Measurements from ENCODE around the gene VEZT.

The VEZT gene

DNA sequence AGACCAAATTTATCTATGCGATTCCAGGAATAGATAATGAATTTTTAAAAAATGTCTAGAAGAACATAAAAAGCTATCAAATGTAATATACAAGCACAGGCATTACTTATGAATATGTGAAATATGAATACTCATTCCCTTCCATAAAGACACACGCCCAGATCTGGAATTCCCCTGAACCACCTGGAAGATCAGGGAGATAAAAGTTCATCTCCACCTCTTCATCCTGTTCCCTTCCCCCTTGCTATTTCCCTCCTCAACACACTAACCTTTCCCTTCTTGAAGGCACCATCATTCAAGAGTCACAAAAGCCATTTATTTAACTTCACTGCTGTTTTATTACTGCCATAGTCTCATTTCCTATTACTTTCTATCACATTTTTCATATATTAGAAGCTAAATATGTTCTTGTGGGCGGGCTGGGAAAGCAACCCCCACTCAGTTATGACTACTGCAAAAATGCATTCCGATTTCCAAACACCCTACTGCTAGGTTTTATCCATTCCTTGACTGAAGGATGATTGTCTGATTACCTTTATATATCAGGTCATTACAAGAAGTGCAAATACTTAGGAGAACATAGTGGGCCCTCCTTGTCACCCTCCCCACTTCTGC is 16.4 kb upstream of the VEZT start:
- no peak for DNase-seq

DNA sequence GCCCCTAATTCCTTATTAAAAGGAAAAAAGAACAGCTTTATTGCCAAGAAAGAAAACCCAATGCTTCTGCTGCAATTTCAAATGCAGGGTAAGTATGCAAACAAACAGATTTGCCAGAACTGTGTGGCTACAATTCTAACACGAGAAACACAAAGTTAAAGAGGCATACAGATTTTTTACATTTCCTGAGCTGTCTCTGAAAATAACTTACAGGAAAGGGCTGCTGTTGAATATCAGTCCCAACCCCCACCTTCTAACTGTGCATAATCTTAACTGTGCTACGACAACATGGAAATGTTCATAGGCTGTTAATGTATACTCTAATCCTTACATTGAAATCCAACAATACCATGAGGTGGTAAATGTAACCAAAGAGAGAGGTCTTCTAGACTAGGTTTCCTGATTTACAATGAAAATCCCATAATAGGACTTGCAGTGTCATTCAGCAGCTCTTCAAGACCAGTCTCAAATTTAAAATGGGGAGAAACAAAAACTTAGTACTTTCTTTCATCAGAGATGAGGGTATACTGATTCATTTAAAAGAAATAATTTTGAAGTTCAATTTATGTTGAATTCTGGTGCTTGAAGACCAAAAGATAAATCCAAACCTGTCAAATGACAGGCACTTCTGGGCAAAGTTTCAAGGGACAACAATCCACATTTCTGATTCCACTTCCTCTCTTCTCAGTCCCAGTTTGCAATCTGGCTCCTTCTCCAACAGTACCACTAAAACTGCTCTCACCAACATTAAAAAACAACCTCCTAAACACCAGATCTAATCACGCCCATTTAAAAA is 14.7 kb upstream of the VEZT start:
- DNase-seq: no peak

DNA sequence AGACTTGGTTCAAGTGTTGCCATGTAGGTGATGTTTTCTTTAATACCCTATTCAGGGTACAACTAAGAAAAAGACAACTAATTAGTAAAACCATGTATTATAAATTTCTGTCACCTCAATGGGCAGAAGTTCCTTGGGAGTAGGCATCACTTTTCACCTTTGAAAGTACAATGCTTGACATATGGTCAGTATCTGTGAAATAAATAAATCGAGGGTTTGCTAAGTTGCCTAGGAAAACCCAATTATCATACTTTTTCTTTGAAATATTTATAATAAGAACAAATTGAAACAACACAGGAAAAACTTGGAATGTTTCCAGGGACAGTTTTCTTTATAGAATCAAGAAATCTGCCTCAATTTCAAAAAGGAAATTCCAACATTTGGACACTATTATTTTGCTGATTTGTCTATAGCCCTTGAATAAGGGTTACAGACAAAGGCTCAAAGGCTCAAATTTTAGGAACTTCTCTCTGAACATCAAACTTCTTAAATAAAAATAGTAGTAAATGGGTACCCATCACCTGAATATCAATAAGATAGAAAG is 14.0 kb upstream of the VEZT start:
- DNase-seq: no peak

DNA sequence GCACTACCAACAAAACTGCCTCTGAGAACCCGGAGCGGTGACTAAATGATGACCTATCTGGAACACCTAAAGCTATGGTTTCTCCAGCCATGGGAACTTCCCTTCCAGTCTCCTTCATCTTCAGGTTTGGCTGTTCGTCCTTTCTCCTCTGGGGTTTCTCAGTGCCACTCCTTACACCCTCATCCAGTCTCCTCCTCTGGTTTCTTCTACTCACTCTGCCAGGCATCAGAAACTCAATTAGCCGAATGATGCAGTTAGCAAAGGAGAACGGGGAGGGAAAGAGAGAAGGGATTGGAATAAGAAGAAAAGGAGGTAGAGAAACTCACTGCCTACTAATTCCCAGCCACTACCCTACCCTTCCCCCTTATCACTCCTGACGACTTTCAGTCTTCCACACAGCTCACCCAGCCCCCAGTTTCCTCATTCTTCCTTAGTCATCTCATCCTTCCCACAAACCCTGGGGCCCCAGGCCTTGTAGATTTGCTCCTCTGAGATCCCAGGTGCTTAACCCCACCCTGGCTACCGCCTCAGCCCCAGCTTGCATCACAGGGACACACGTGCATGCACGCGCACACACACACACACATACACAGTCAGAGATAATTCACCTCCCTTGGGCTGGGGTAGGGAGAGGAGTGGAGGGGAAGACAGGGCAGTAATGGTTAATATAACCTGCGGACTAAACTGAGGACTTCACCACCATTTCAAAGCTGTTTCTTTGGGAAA is 13.3 kb upstream of the VEZT start:
- DNase-seq: no peak

DNA sequence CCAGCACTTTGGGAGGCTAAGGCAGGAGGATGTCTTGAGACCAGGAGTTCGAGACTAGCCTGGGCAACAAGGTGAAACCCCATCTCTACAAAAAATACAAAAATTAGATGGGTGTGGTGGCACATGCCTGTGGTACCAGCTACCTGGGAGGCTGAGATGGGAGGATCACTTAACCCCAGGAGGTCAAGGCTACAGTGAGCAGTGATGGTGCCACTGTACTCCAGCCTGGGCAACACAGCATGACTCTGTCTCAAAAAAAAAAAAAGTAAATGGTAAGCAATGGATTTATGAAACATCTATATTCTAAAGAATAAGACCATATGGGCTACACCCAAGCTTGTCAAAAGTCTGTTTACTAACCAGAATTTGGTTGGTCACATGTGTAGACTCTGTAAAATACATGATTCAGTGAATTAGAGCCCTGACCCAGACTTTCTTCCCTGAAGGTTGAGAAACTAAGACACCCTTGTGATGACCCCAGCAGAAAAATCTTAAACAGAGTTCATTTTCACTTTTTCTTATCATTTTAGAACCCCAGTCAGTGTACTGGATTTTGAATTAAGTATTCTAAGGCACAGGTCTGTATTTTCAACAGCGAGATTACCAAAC is 12.5 kb upstream of the VEZT start:
- no peak for DNase-seq

DNA sequence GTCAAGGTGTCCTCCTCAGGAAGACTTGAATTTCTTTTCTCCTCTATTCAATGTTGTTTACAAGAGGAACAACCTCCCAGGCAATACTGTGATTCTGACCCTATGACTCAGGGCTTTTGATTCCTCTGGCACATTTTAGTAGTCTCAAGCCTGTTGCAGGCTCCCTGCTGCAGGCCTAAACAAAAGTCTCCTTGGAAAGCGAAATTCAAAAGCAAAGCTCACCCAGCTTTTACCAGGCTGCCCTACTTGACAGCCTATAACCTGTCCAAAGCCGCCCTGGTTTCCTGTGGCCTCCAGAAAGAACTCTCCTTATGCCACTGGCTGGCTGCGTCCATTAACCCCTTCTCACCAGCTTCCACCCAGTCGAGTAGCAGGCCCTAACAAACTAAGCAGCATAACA is 11.9 kb upstream of the VEZT start:
- no peak for DNase-seq

DNA sequence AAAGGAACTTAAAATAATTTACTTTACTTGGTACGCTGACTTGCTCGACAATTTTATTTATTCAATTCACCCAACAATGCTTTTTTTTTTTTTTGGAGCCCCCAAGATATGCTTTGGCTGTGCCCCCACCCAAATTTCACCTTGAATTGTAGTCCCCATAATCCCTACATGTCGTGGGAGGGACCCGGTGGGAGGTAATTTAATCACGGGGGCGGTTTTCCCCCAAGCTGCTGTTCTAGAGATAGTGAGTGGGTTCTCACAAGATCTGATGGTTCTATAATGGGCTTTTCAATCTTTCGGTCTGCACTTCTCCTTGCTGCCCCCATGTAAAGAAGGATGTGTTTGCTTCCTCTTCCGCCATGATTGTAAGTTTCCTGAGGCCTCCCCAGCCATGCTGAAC is 10.7 kb upstream of the VEZT start:
- no peak for DNase-seq

DNA sequence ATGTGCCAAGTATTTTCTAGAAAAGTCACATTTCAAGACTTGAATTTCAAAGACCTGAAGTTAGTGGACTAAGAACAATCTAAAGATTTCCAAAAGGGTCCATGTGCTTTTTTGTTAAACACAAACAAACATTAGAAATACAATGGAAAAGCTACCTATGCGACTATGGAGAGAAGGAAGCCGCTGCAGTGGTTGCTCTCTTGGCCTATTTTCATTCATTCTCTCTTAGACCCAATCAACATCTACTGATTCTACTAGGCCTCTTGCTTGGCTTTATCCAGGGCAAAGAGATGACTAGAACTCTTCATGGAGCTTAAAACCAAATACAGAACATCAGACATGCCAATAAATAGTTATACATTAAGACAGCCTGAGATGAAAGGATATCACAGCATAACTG is 10.2 kb upstream of the VEZT start:
- no peak for DNase-seq

DNA sequence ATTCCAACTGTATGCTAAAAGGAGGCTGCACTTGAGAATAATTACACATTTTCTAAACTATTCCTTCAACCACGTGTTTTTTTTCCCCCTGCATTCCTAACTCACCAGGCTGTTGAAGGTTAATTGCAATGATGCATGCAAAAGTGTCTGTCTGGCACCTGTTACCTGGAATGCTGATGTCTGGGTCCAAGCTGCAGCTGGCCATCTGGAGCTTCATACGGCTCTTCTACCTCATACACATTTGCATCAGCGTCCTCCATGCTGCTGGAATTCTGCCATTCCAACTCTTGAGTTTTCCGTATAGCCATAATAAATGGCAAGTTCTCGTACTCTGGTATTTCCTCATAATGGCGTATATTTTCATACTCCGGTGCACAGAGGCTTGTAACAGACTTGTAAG is 8.9 kb upstream of the VEZT start:
- DNase-seq: no peak

DNA sequence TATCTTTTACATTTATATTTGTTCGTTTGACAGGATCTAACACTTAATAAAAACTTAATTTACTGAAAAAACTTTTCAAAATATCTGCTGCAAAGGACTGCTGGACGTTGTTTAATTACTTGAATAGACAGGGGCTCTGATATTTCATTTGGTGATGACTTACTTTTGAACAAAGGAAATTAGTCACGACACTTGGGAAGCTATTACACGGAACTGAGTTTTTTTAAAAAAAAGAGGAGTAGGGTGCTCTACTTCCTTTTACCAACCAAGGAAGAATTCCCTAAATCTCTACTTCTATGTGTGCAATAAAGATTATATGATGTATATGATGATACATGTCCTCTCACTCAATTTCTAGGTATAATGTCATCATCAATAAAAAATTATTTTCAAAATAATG is 5.0 kb upstream of the VEZT start:
- DNase-seq: no peak

DNA sequence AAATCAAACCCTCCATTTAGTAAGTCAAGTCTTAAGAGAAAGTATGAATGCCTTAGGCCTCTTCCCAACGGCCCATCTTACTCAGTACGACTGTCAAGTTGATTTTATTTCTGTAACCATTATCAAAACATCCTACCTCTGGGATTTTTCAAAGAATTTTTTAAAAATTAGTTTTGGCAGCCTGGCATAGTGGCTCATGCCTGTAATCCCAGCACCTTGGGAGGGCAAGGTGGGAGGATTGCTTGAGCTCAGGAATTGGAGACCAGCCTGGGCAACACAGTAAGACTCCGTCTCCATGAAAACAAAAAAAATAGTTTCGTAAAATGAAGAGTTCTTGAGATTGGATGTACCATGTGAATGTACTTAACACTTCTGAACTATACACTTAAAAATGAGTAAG is 4.5 kb upstream of the VEZT start:
- no peak for DNase-seq

DNA sequence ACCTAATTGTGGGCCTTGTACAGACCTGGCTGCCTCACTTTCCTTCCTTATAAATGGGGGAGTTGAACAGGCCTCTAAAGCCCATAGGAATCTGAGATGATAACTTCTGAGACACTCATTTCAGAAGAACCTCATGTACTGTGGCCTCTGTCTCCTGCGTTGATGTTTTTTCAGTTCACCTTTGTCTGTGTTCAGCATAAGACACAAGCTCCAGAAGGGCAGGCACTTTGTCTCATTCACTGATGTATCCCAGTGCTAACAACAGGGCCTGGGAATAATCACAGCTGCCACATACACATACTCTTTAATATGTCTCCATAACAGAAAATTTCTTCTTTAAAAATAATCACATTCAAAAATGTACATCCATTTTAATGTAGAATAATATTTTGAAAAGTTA is 3.7 kb upstream of the VEZT start:
- DNase-seq: no peak

DNA sequence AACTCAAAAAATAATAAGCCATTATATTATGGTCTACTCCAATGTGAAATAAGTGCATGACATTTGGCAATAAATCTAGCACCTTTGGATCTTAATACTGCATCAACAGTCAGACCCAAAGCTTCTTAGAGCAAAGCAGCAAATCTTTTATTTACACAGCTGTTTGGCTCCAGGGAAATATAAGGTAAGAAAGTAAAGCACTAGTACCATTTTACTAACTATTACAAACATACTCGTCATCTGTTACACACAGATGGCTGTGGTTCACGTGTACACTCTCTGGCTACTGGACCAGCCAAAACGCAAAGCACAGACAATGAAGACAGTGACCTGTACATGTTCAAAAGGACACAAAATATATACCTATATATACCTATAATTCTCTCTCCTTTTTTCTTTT is 3.1 kb upstream of the VEZT start:
- DNase-seq: no peak

DNA sequence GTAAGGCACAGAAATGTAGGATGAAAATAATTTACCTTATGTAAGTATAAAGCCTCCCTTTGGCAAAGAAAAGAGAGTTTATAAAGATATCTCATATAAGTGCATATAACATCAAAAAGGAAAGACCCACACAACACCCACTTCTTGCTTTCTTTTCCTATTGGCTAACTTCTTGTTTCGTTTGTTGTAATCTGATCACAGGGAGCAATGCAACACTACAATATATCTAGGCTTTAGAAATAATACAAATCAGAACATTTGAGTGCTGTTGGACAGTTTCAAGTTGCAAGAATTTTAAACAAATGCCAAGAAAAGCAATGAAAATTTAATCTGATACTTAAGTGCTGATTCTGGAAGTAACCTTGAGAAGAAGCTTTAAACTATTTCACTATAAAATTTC is 1.7 kb upstream of the VEZT start:
- DNase-seq: no peak

DNA sequence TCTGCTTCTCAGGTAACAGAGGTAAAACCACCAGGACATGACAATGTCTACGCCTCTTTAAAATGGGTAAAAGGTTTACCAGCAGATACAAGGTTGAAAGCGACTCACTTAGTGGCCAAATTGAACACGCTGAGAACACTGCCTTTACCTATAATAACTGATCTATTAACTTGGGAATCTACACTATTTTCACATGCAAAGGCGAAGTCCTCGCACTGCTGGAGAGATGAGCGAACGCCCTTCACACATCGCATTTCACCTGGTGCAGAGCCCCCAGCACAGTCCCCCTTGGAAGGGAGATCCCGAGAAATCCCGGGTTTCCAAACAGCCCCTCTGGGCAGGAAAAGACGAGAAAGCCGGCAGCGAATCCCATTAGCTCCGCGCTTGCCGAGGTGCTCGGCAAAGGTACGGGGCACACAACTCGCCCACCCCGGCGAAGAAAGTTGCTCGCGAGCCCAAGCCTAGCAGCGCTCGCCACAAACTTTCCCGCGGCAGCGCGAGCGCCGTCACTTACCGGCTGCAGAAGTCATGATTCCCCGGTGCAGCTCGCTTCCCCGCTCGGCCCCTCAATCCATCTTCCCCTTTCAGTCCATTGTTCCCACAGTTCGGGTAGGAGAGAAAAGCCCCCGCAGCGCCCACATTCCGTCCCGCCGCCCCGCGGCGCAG is 763 bp upstream of the VEZT start:
- no peak for DNase-seq

DNA sequence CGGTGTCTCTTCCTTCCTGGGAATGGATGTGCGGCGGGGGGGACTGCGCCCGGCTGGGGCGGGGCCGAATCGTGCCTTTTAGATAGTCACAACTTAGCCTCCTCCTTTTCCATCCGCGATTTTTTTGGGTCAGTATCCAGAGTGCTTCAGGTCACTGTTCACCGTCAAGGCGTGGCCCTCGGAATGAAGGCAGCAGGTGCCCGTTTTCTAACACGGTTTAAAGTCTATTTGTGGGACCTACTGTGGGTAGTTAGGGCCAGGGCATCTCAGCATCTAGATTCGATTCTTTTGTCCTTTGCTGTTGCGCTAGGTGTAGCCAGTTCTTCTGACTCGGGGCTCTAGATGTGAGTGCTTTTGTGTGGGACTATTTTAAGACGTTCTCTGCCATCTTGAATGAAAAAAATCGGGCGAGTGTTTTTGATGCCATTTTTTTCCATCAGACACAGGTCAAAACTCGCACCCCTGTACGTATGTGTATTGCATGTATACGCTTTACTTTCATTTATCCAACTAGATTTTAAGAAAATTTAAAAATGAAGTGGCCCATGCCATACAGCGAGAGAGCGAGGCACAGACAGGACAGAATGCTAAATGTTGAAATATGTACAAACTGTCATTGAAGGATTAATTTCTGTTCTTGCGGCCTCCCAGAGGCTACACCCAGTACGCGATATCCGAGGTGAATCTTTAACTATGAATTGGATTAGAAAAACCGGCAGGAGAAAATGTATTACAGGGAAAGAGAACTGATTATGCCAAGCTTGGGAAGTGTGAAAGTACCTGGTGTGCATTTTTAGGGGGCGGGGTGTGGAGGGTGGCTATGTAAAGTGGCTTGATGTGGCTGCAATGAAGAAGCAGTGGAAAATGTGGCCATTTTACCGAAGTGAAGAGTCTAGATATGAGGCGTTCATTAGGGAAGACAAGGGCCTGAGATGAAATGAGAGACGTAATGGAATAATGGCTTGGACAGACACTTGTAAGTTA is 835 bp downstream of the VEZT start:
- DNase-seq: peak; percentile 69

DNA sequence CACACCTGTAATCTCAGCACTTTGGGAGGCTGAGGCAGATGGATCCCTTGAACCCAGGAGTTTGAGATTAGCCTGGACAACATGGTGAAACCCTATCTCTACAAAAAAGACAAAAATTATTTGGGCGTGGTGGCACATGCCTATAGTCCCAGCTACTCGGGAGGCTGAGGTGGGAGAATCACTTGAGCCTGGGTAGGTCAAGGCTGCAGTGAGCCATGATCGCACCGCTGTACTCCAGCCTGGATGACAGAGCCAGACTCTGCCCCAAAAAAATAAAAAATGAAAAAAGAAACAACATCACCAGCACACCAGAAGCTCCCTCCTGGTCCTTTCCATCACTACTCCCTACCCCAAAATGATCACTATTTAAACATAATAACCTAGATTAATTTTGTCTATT is 2.6 kb downstream of the VEZT start:
- DNase-seq: no peak

DNA sequence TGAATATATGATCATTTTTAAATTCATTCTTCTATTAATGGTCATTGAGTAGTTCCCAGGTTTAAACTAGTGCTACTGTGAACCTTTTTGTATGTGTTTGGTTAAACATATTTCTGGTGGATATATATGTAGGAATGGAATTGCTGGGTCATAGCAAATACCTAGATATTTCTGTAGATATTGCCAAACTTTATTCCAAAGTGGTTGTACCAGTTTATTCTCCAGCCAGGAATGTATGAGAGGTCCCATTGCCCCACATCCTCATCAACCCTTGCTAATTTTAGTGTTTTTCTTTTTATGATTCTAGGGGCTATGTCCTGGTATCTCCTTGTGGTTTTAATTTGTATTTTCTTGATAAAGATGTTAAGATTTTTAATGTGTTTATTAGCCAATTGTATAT is 3.1 kb downstream of the VEZT start:
- no peak for DNase-seq

DNA sequence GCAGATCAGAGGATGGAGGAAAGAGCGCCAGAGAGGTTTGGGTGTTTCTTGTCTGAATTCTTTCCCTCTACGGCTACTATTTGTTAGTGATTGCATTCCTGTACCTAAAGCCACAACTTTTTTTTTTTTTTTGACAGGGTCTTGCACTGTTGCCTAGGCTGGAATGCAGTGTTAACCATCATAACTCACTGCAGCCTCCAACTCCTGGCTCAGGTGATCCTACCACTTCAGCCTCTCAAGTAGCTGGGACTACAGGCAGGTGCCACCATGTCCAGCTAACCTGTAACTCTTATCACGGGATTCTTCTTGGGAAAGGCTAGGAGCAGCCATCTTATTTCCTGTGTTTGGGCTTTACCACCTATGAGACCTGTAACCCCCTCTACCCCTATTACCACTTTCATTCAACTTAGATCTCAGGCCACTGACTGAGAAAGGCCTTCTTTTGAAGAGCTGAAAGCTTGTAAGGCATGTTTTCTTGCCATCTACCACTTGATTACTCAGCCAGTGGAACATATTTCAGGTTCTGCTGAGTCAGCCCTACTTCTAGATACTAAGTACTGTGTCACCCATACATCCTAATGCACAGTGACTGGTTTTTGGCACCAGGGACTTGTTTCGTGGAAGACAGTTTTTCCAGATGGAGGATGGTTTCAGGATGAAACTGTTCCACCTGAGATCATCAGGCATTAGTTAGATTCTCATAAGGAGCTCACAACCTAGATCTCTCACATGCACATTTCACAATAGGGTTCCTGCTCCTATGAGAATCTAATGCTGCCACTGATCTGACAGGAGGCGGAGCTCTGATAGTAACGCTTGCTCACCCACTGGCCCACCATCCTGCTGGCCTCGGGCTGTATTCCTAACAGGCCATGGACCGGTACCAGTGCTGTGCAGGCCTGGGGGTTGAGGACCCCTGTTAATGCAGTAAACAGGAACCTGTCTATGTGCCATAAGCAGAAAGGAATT is 6.9 kb downstream of the VEZT start:
- peak; percentile 15 for DNase-seq

DNA sequence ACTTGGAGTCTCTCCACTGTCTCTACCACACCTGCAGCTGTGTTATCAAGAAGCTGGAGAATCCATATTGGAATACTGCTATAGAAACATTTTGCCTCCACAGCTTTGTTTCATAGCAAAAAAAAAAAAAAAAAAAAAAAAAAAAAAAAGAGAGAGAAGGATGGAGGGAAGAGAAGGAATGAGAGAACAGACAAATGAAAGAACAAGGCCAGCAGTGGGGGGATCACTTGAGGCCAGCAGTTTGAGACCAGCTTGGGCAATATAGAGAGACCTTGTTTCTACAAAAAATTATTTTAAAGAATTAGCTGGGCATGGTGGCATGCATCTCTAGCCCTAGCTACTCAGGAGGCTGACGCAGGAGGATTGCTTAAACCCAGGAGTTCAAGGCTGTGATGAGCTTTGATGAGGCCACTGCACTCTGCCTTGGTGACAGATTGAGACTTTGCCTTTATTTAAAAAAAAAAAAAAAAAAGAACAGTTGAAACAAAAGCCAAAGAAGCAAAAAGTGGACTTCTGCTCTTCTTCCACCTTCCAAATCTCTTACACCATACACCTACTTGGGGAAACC is 8.1 kb downstream of the VEZT start:
- no peak for DNase-seq
